Gastroesophageal sphincter (tissue), 4 donors: ENCODE results near the gene SNX19. TPM values are rescaled to one million over a fixed set of nuclear protein-coding genes. Genes with fewer than 3 reads are reported as not detected.

Source experiments
- ATAC-seq: fragments of 150-250 bp; one replicate; pipeline ENCODE4 v1.9.1; 2016; ENCODE audit warnings: mild to moderate bottlenecking, moderate library complexity
- H3K27ac ChIP-seq, 4 donors: fragments of 200-600 bp; sonication (generic) in 3 of 4; 1 replicate in 3 of 4; 2 replicates in 1 of 4; pipeline ENCODE4 v1.5.1; 2016 to 2019
- H3K27me3 ChIP-seq: fragments of 200-600 bp; sonication (generic); one replicate; pipeline ENCODE4 v1.5.1; 2019
- H3K36me3 ChIP-seq, 2 donors: fragments of 200-600 bp; sonication (generic); one replicate each; pipeline ENCODE4 v1.5.1; 2019; ENCODE audit warnings: control low read depth in 1 of 2
- H3K4me1 ChIP-seq, 3 donors: fragments of 200-600 bp; sonication (generic); 1 replicate in 2 of 3; 2 replicates in 1 of 3; pipeline ENCODE4 v1.5.1; 2016 to 2019; ENCODE audit warnings: control low read depth in 2 of 3
- H3K4me3 ChIP-seq, 2 donors: fragments of 200-600 bp; sonication (generic); one replicate each; pipeline ENCODE4 v1.5.1; 2019; ENCODE audit warnings: mild to moderate bottlenecking in 1 of 2, moderate library complexity in 1 of 2
- H3K9me3 ChIP-seq, 3 donors: fragments of 200-600 bp; sonication (generic); one replicate each; pipeline ENCODE4 v1.5.1; 2017 to 2019; ENCODE audit warnings: control low read depth in 2 of 3
- CTCF ChIP-seq, 4 experiments: fragments of 200-600 bp in 2 of 4; fragments of 450-650 bp in 2 of 4; sonication (generic) in 1 of 4; IDR thresholded peaks; one replicate each; pipeline ENCODE4 v1.5.1; 2017 to 2019; ENCODE audit warnings: antibody characterized with exemption in 4 of 4, mild to moderate bottlenecking in 2 of 4, moderate library complexity in 2 of 4
- EP300 ChIP-seq: sonication (generic); formaldehyde crosslinking; IDR thresholded peaks from one replicate; pipeline ENCODE4 v1.6.1; 2017; ENCODE audit warnings: antibody characterized with exemption, mild to moderate bottlenecking
- POLR2A ChIP-seq, 2 donors: fragments of 450-650 bp; IDR thresholded peaks; one replicate each; pipeline ENCODE4 v1.6.1; 2017; ENCODE audit warnings: antibody characterized with exemption in 2 of 2, mild to moderate bottlenecking in 2 of 2, moderate library complexity in 1 of 2
- POLR2AphosphoS5 ChIP-seq: sonication (generic); formaldehyde crosslinking; IDR thresholded peaks from one replicate; pipeline ENCODE4 v1.6.1; 2017; ENCODE audit warnings: antibody characterized with exemption
- WGBS, 2 donors: methylation state at CpG; one replicate each; pipeline ENCODE4 v1.1.5; 2018; ENCODE audit warnings: low coverage in 1 of 2; 5-methylcytosine and 5-hydroxymethylcytosine counted together
- total RNA-seq, 4 donors: library from RNA; depleted of rRNA; stranded (reverse); fragments of >200 nt; gene quantifications; one replicate each; pipeline ENCODE4 v1.1.0, GENCODE V29; 2016

The SNX19 gene
- total RNA-seq, 4 donors from 2014 or later: 110 to 131 (median 119) TPM

GRCh38 chr11:130912552-130912951, 3.7 kb downstream of the SNX19 start:
- no peak overlapping the region for H3K27ac ChIP-seq
- H3K4me3 ChIP-seq: no peak overlapping the region
- ATAC-seq: no peak
- WGBS, 2 donors: 85 to 92% methylated on average over 6 of the region's 6 CpGs
- peaks cover 3 to 69% (median 18%) of the 10 kb centered on the region in 3 donors for H3K4me1 ChIP-seq
- H3K27me3 ChIP-seq: no peaks in the 10 kb centered on the region
- peaks cover 6 to 70% of the 10 kb centered on the region in 2 donors for H3K36me3 ChIP-seq
- H3K9me3 ChIP-seq: no peaks in the 10 kb centered on the region
- TF ChIP-seq POLR2AphosphoS5: no peak
- no peak for TF ChIP-seq EP300
- no peak for TF ChIP-seq POLR2A (IDR thresholded peaks at IDR 0.05)
- TF ChIP-seq CTCF (IDR thresholded peaks at IDR 0.05): no peak

- H3K27me3 ChIP-seq: no peaks in the 10 kb centered on the region
- H3K27ac ChIP-seq: no peak overlapping the region
- no peak for TF ChIP-seq CTCF (IDR thresholded peaks at IDR 0.05)
- TF ChIP-seq EP300: no peak
- no peak for TF ChIP-seq POLR2A (IDR thresholded peaks at IDR 0.05)
- no peak for TF ChIP-seq POLR2AphosphoS5
- H3K36me3 ChIP-seq: peaks cover 16 to 83% of the 10 kb centered on the region in 2 donors
- WGBS, 2 donors: 90 to 98% methylated on average over 8 to 11 of the region's 11 CpGs
- H3K4me1 ChIP-seq: peaks cover 3 to 66% (median 18%) of the 10 kb centered on the region in 3 donors
- no peak for ATAC-seq
- H3K9me3 ChIP-seq: no peaks in the 10 kb centered on the region
- H3K4me3 ChIP-seq: no peak overlapping the region
Observed at GRCh38 chr11:130911306-130911705, 5.0 kb downstream of the SNX19 start.

- no peak for ATAC-seq
- Histone ChIP-seq H3K4me1 (peaks cover 3 to 53% (median 7%) of the 10 kb centered on the region in 3 donors), H3K9me3 (no peaks in the 10 kb centered on the region), H3K4me3 (no peak overlapping the region), H3K36me3 (peaks cover 23 to 93% of the 10 kb centered on the region in 2 donors), H3K27ac (peak overlapping the region in 3 of 4 donors; percentile 8 to 17 (median 17)), H3K27me3 (no peaks in the 10 kb centered on the region)
- 56% methylated on average over 1 of the region's 1 CpG; no CpG with 5 or more reads in 1 of the 2 donors for WGBS, 2 donors
- TF ChIP-seq EP300 (no peak), POLR2A (IDR thresholded peaks at IDR 0.05) (no peak), POLR2AphosphoS5 (no peak), CTCF (IDR thresholded peaks at IDR 0.05) (no peak)
Observed at GRCh38 chr11:130909650-130910049, 6.6 kb downstream of the SNX19 start.

GRCh38 chr11:130908770-130909625, 7.3 kb downstream of the SNX19 start:
- Histone ChIP-seq H3K27ac (peak overlapping the region in 3 of 4 donors; percentile 17), H3K9me3 (no peaks in the 10 kb centered on the region), H3K4me1 (peaks cover 3 to 47% (median 3%) of the 10 kb centered on the region in 3 donors), H3K36me3 (peaks cover 23 to 93% of the 10 kb centered on the region in 2 donors), H3K27me3 (no peaks in the 10 kb centered on the region), H3K4me3 (no peak overlapping the region)
- no peak for TF ChIP-seq POLR2A (IDR thresholded peaks at IDR 0.05)
- TF ChIP-seq EP300: no peak
- no peak for TF ChIP-seq POLR2AphosphoS5
- no peak for TF ChIP-seq CTCF (IDR thresholded peaks at IDR 0.05)
- WGBS, 2 donors: 45 to 73% methylated on average over 3 to 4 of the region's 4 CpGs
- ATAC-seq: no peak

GRCh38 chr11:130908061-130908460, 8.2 kb downstream of the SNX19 start:
- Histone ChIP-seq H3K36me3 (peaks cover 25 to 92% of the 10 kb centered on the region in 2 donors), H3K4me1 (peaks cover 0 to 46% (median 3%) of the 10 kb centered on the region in 3 donors), H3K4me3 (no peak overlapping the region), H3K27ac (peak overlapping the region in 2 of 4 donors; percentile 11 to 17), H3K9me3 (no peaks in the 10 kb centered on the region), H3K27me3 (no peaks in the 10 kb centered on the region)
- 87 to 100% methylated on average over 2 to 6 of the region's 6 CpGs for WGBS, 2 donors
- no peak for ATAC-seq
- no peak for TF ChIP-seq POLR2AphosphoS5
- TF ChIP-seq POLR2A (IDR thresholded peaks at IDR 0.05): no peak
